ENCODE data around the gene MAB21L1. TPM values are rescaled to one million over a fixed set of nuclear protein-coding genes. Genes with fewer than 3 reads are reported as not detected.

MAB21L1 gene
- total RNA-seq, 1 experiment from 2014 or later: 9.9 TPM

DNA sequence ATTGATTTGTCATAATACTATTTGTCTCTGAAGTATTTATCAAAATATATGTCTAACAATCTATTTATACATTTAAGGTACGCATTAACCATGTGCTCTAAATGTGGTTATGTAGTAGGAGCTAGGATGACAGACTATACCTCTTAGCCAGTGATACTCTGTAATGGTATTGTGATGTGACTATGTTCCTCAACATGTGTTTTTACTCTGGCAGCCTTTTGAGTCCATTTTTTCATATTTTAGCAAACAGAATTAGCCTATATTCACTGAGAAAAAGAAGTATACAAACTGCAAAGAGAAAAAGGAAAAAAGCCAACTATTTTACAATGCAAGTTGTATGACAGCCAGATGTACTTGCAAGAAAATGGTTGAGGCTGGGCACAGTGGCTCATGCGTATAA, 26.7 kb downstream of the MAB21L1 start:
- Histone ChIP-seq H3K27me3 (ENCODE audit: low read length) (no peaks in the 10 kb centered on the region), H3K4me3 (ENCODE audit: low read length) (no peak overlapping the region), H3K79me2 (ENCODE audit: low read length) (no peaks in the 10 kb centered on the region), H4K20me1 (ENCODE audit: insufficient read depth, low read depth, low read length) (no peaks in the 10 kb centered on the region), H3K36me3 (ENCODE audit: insufficient read depth, low read length) (no peaks in the 10 kb centered on the region), H3K4me2 (ENCODE audit: low read depth, low read length, poor library complexity, severe bottlenecking) (no peak overlapping the region), H3K9me3 (ENCODE audit: low read length) (no peaks in the 10 kb centered on the region), H3K9ac (ENCODE audit: low read length) (no peak overlapping the region), H2AFZ (ENCODE audit: low read length) (no peak overlapping the region), H3K9me2 (replicated peaks; ENCODE audit: insufficient read depth, low read length) (no peaks in the 10 kb centered on the region), H3K4me1 (ENCODE audit: low read length) (no peaks in the 10 kb centered on the region), H3K27ac (ENCODE audit: low read length) (no peak overlapping the region)
- no peak for DNase-seq

DNA sequence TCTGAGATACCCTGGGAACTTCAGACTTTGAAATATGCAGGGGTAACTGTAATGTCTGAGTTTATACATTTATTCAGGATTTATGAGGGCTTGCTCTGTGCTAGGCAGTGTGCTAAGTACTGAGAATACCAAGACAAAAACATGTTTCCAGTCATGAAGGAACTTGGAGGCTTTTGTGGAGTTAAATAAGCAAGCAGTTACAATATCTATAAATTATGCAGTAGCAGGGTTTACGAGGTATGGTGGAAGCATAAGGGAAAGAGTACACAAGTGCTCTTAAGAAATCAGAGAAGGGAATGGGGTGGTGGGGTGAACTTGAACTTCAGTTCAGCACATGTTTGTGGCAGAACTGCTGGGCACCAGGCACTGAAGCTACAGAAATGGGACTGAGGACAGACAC, 28.0 kb downstream of the MAB21L1 start:
- no peaks in the 10 kb centered on the region for H4K20me1 ChIP-seq (ENCODE audit: insufficient read depth, low read depth, low read length)

More for the DNA sequence above, 28.0 kb downstream of the MAB21L1 start:
- Histone ChIP-seq H3K27me3 (ENCODE audit: low read length) (no peaks in the 10 kb centered on the region), H3K79me2 (ENCODE audit: low read length) (no peaks in the 10 kb centered on the region), H3K9ac (ENCODE audit: low read length) (no peak overlapping the region), H3K4me3 (ENCODE audit: low read length) (no peak overlapping the region), H3K9me3 (ENCODE audit: low read length) (no peaks in the 10 kb centered on the region), H2AFZ (ENCODE audit: low read length) (no peak overlapping the region), H3K4me1 (ENCODE audit: low read length) (no peaks in the 10 kb centered on the region), H3K36me3 (ENCODE audit: insufficient read depth, low read length) (no peaks in the 10 kb centered on the region), H3K4me2 (ENCODE audit: low read depth, low read length, poor library complexity, severe bottlenecking) (no peak overlapping the region), H3K27ac (ENCODE audit: low read length) (no peak overlapping the region), H3K9me2 (replicated peaks; ENCODE audit: insufficient read depth, low read length) (no peaks in the 10 kb centered on the region)
- DNase-seq: no peak

All from Karpas-422 (cell line).